Measurements from ENCODE around the gene SLC4A1AP.
A peak's percentile ranks its signal among the peaks of the same experiment; 100 is the strongest.

SLC4A1AP gene

DNA sequence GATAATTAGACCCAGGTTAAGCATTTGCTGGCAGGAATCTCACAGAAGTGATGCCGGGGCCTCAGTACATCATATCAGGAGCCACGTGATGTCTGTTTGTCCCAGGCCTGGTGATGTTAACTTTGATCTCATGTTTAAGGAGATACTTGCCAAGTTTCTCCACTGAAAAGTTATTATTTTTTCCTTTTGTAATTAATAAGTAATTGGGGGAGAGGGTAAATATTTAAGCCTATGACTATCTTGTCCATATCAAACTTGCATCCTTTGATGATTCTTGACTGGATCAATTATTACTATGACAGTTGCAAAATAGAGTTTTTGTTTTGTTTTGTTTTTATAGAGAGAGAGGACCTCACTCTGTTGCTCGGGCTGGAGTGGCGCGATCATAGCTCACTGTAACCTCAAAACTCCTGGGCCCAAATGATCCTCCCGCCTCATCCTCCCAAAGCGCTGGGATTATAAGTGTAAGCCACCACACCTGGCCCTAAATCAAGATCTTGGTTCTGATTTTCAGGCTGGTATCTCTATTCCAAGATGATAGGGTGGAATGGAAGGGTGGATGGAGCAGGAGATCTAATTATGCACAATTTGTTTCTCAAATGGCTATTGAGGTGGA is 46.4 kb downstream of the SLC4A1AP start:
- no peak overlapping the region for H3K4me3 ChIP-seq (ENCODE audit: low read depth, low read length)
- no peak for TF ChIP-seq CTCF (conservative IDR thresholded peaks at IDR 0.05; ENCODE audit: low read depth, low read length)
- DNase-seq (ENCODE audit: low read depth): no peak

DNA sequence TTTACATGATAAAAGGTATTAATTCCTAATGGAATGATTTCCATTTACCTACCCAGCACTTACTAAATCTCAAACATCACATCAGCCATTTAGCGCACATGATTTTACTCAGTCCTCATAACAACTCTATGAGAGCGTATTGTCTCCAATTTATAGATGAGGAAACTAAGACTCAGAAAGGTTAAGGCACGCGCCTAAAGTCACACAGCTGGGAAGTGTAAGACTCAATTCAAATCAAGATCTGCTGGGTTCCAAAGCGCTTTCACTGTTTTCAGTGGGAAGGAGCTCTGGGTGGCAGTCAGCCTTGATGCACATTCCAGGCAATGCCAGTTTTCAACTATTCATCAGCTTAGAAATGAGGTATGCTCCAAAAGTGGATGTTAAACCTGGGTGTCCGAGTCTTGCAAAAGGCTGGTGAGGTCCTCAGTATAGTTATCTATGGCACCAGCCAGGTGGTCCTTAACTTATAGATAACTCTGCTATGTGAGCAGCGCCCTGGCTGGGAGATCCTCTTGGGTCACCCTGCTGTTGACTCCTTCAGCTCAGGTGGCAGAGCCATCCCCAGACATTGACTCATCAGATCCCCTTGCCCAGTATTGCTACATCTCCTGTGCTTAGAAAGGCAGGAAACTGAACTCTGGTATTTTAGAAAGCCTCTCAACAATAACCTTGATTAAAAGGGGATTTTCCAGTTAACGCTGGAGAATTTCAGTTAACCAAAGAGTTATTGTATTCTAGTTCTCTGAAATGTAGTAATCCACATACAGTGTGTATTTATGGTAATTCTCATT is 47.1 kb downstream of the SLC4A1AP start:
- DNase-seq (ENCODE audit: low read depth): peak; percentile 69
- no peak overlapping the region for H3K4me3 ChIP-seq (ENCODE audit: low read depth, low read length)

DNA sequence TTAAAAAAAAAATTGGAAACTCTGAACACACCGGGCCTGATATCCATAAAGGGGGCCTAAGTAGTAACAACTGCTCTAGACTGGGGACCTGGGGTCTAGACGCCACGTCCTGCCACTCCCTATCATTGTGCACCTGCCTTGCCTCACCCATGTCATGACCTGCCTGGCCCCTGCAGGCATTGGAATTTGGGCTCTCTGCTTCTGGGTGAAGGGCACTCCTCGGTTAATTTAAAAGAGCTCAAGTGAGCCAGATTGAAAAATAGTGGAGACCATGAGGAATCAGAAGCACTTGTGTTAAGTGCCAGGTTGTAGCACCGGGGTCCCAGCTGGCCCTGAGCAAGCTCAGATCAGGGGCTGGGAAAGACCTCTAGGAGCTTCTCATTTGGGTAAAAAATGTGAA is 48.1 kb downstream of the SLC4A1AP start:
- no peak for DNase-seq (ENCODE audit: low read depth)
- H3K4me3 ChIP-seq (ENCODE audit: low read depth, low read length): no peak overlapping the region
- TF ChIP-seq CTCF (conservative IDR thresholded peaks at IDR 0.05; ENCODE audit: low read depth, low read length): no peak

More for the DNA sequence above, 47.1 kb downstream of the SLC4A1AP start:
- TF ChIP-seq CTCF (conservative IDR thresholded peaks at IDR 0.05; ENCODE audit: low read depth, low read length): no peak

DNA sequence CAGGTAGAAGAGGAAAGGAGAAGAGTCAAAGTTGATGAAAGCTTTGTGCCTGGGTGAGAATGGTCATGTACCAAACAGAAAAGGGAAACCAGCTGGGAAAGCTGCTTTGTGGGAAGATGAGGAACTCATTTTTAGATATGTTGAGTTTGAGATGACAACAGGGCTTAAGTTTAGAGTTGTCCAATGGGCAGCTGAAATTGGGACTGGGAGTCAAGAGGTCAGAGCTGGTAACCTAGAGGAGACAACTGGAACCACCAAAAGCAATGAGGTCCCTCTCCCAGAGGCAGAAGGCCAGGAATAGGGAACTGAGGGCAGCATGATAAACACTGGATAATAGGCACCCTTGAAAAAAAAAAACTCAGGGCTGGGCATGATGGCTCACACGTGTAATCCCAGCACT is 48.8 kb downstream of the SLC4A1AP start:
- DNase-seq (ENCODE audit: low read depth): no peak
- no peak for TF ChIP-seq CTCF (conservative IDR thresholded peaks at IDR 0.05; ENCODE audit: low read depth, low read length)
- H3K4me3 ChIP-seq (ENCODE audit: low read depth, low read length): no peak overlapping the region

GRCh38 chr2:27713201-27713600 is 49.5 kb downstream of the SLC4A1AP start:
- TF ChIP-seq CTCF (conservative IDR thresholded peaks at IDR 0.05; ENCODE audit: low read depth, low read length): no peak
- H3K4me3 ChIP-seq (ENCODE audit: low read depth, low read length): no peak overlapping the region
- no peak for DNase-seq (ENCODE audit: low read depth)

DNA sequence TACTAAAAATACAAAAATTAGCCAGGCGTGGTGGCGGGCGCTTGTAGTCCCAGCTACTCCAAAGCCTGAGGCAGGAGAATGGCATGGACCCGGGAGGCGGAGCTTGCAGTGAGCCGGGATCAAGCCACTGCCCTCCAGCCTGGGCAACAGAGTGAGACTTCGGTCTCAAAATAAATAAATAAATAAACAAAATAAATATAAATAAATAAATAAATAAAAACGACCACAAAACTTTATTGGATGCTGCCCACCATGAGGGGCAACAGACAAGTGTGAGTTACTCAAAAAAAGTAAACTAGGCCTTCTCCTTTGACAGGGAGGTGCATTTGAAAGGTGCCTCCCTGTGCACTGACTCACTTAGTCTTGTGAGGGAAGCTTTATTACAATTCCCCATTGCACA is 50.4 kb downstream of the SLC4A1AP start:
- DNase-seq (ENCODE audit: low read depth): no peak
- TF ChIP-seq CTCF (conservative IDR thresholded peaks at IDR 0.05; ENCODE audit: low read depth, low read length): no peak
- H3K4me3 ChIP-seq (ENCODE audit: low read depth, low read length): no peak overlapping the region

Data from choroid plexus epithelial cell (primary cell).